CD4-positive, alpha-beta memory T cell (primary cell): ENCODE data around the gene MTCL1. TPM values are rescaled to one million over a fixed set of nuclear protein-coding genes. Genes with fewer than 3 reads are reported as not detected.

Experiments used
- CTCF ChIA-PET: fragments of 350-600 bp; sonication (Branson Sonifier 250); formaldehyde crosslinking; loops from one replicate; lab custom pipeline; 2021; ENCODE audit warnings: inconsistent platforms; ENCODE audit not compliant: partially characterized antibody; lab: Charles Lee
- POLR2A ChIA-PET: fragments of 350-600 bp; sonication (Branson Sonifier 250); formaldehyde crosslinking; loops from one replicate; lab custom pipeline; 2021; ENCODE audit not compliant: partially characterized antibody; lab: Charles Lee
- DNase-seq, 5 donors: peaks; one replicate each; pipeline versions ENCODE4 v3.0.0 to v3.0.0-alpha.2; 2020 to 2022; ENCODE audit warnings: mixed read lengths in 1 of 5
- H3K27ac ChIP-seq: one replicate; pipeline ENCODE4 v1.7.0; 2013; ENCODE audit warnings: low read depth, low read length
- H3K27me3 ChIP-seq: 2 replicates; pipeline ENCODE4 v1.7.0; 2013; ENCODE audit warnings: mild to moderate bottlenecking, low read length, moderate library complexity; ENCODE audit not compliant: insufficient read depth
- H3K36me3 ChIP-seq: 2 replicates; pipeline ENCODE4 v1.7.0; 2013; ENCODE audit warnings: mild to moderate bottlenecking, low read length, moderate library complexity; ENCODE audit not compliant: insufficient read depth
- H3K4me1 ChIP-seq: 2 replicates; pipeline ENCODE4 v1.7.0; 2013; ENCODE audit warnings: mild to moderate bottlenecking, low read length, moderate library complexity; ENCODE audit not compliant: insufficient read depth
- H3K4me3 ChIP-seq, 2 donors: one replicate each; pipeline ENCODE4 v1.7.0; 2013; ENCODE audit warnings: low read length in 2 of 2, mild to moderate bottlenecking in 1 of 2
- H3K9me3 ChIP-seq, 2 donors: one replicate each; pipeline ENCODE4 v1.7.0; 2013; ENCODE audit warnings: low read length in 2 of 2, control low read depth in 1 of 2; ENCODE audit not compliant: control insufficient read depth in 1 of 2
- H3K27ac Mint-ChIP-seq, 7 donors: one replicate each; pipeline ENCODE4 v1.8.0; 2020 to 2021; ENCODE audit warnings: mixed read lengths in 7 of 7, mild to moderate bottlenecking in 6 of 7, inconsistent platforms in 3 of 7, moderate library complexity in 3 of 7
- H3K27me3 Mint-ChIP-seq, 2 donors: one replicate each; pipeline ENCODE4 v1.8.0; 2020 to 2021; ENCODE audit warnings: mixed read lengths in 2 of 2
- H3K36me3 Mint-ChIP-seq, 2 donors: one replicate each; pipeline ENCODE4 v1.8.0; 2020 to 2021; ENCODE audit warnings: mixed read lengths in 2 of 2, inconsistent platforms in 1 of 2, mild to moderate bottlenecking in 1 of 2
- H3K4me1 Mint-ChIP-seq, 4 donors: one replicate each; pipeline ENCODE4 v1.8.0; 2020 to 2021; ENCODE audit warnings: mixed read lengths in 4 of 4, mild to moderate bottlenecking in 1 of 4
- H3K4me3 Mint-ChIP-seq, 8 donors: one replicate each; pipeline ENCODE4 v1.8.0; 2020 to 2021; ENCODE audit warnings: mixed read lengths in 8 of 8, mild to moderate bottlenecking in 7 of 8, moderate library complexity in 6 of 8, inconsistent platforms in 3 of 8
- H3K9me3 Mint-ChIP-seq, 8 donors: one replicate each; pipeline ENCODE4 v1.8.0; 2020 to 2021; ENCODE audit warnings: mixed read lengths in 8 of 8, mild to moderate bottlenecking in 5 of 8, inconsistent platforms in 3 of 8, moderate library complexity in 1 of 8
- intact Hi-C: fragments of 100-400 bp; cut with micrococcal nuclease; formaldehyde crosslinking; loops from one replicate; pipeline ENCODE4 v1.15.1; 2023
- polyA plus RNA-seq, 2 donors: library from polyadenylated mRNA; unstranded; fragments of 300-500 nt; fragmentation: Illumina TruSeq; gene quantifications; one replicate each; pipeline ENCODE4 v1.2.3, GENCODE V29; 2021
- total RNA-seq, 2 experiments: library from RNA; stranded (reverse); gene quantifications; one replicate each; pipeline ENCODE4 v1.2.3, GENCODE V29; 2021

MTCL1 gene
- total and polyA plus RNA-seq, 4 experiments from 2014 or later, result 0.29 to 0.36 TPM; not detected in 2

DNA sequence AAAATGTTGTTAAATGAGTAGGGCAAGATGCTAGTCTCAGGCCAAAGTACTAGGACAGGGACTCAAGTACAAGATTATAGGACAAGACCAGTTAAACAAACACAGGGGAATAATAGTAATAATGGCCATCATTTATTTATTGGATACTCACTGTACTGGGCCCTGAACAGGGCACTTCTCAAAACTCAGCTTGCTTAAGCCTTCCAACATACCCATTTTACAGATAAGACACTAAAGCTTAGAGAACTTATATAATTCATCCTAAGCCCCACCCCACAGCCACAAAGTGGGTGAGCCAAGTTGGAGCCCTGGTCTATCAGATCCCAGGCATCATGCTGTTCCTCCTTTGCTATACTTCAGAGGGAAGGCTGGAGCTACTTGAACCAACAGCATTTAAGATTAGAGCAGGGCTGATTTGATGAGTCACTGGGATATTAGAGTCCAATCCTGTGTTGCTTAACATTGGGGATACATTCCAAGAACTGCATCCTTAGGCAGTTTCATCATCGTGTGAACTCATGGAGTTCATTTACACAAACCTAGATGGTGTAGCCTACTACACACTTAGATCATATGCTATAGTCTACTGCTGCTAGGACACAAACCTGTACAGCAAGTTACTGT, 153.6 kb downstream of the MTCL1 start:
- intact Hi-C loops, result no loop called here
- CTCF ChIA-PET, result no interaction called here
- Histone ChIP-seq H3K9me3 (no peaks in the 10 kb centered on the region), H3K27me3 (no peaks in the 10 kb centered on the region), H3K4me1 (no peaks in the 10 kb centered on the region), H3K27ac (no peak overlapping the region), H3K36me3 (no peaks in the 10 kb centered on the region), H3K4me3 (no peak overlapping the region)
- Mint-ChIP-seq H3K4me1 (no peaks in the 10 kb centered on the region), H3K36me3 (no peaks in the 10 kb centered on the region), H3K9me3 (no peaks in the 10 kb centered on the region), H3K27me3 (peaks cover 6 to 7% of the 10 kb centered on the region in 2 donors), H3K27ac (no peak overlapping the region), H3K4me3 (no peak overlapping the region)
- DNase-seq, result no peak
- POLR2A ChIA-PET, result no interaction called here

DNA sequence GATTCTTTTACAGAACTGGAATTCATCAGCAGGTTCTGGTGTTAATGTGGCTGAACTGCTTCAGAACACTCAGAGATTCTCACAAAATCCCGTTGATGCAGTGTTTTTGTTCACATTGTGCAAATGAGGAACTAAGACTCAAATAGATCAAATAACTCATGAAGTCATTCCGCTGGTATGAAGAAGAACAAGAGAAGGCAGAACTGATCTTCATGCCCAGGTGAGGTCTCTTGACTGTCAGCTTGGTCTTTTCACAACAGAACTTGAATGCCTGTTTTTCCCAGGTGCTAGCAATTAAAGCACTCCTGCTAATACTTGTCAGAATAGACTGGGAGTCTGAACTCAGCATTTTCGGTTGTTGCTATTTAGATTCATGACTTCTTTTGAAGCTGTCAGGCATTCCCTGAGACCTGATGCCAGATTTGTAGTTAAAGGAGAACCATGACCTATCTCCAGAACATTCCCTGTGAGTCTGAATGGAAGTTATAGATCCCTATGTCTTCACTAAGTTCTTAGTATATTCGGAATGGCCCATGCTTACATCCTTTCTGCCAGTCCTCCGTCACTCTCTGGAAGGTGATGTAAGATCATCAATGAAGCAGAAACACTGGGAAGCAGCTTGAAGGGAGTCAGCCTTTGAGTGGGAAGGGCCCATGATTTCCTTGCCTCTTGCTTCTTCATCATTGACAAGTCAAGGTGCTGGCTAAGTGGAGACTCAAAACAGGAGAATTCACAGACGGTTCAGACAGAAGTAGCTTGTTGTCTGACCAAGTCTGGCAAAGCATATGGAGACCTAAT, 155.7 kb downstream of the MTCL1 start:
- Mint-ChIP-seq H3K4me1 (no peaks in the 10 kb centered on the region), H3K9me3 (no peaks in the 10 kb centered on the region), H3K36me3 (no peaks in the 10 kb centered on the region), H3K27ac (no peak overlapping the region), H3K27me3 (peaks cover 1 to 3% of the 10 kb centered on the region in 2 donors), H3K4me3 (no peak overlapping the region)
- no peak overlapping the region for H3K27ac ChIP-seq
- H3K9me3 ChIP-seq, result no peaks in the 10 kb centered on the region
- H3K4me3 ChIP-seq, result no peak overlapping the region
- H3K36me3 ChIP-seq, result no peaks in the 10 kb centered on the region
- CTCF ChIA-PET, result no interaction called here
- intact Hi-C loops, result no loop called here
- H3K4me1 ChIP-seq, result no peaks in the 10 kb centered on the region
- H3K27me3 ChIP-seq, result no peaks in the 10 kb centered on the region
- POLR2A ChIA-PET, result no interaction called here
- DNase-seq, result no peak

DNA sequence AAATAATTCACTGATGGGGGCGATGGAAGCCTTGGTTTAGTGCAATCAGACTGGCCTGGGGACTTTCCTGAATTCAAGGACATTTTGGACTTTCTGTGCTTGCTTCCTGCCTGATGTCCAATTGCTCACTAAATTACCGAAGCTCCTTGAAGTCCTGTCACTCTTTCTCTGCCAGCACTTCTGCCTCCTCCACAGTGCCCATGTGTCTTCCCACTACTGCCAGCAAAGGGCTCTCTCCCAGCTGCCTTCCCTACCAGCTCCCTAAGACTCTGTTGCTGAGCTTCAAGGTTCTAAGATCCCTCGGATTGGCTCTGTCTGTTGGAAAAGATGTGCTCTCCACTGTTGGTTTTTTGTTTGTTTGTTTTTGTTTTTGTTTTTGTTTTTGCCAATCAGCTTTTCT, 158.1 kb downstream of the MTCL1 start:
- H3K4me3 Mint-ChIP-seq, result no peak overlapping the region
- intact Hi-C loops, result no loop called here
- no peak overlapping the region for H3K27ac Mint-ChIP-seq

DNA sequence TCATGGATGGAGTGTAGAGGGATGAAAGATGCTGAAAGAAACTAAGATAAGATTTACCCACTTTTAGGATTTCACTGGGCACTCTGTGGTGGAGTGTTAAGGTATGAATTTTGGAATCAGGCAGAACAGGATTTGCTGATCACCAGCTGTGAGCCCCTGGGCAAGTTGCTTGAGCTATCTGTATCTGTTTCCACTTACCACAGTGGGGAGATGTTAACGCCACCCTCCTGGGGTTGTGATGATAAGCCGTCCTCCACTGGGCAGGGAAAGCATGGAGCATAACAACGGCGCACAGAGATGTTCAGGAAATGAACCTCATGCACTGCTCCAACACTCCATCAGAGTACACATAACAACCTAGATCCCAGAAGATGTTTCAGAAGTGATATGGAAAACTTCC, 160.6 kb downstream of the MTCL1 start:
- no peak overlapping the region for H3K27ac ChIP-seq
- H3K27me3 Mint-ChIP-seq, result peaks cover 1 to 2% of the 10 kb centered on the region in 2 donors
- H3K36me3 Mint-ChIP-seq, result no peaks in the 10 kb centered on the region
- no peaks in the 10 kb centered on the region for H3K9me3 ChIP-seq
- no peak overlapping the region for H3K4me3 ChIP-seq
- POLR2A ChIA-PET, result no interaction called here
- no peaks in the 10 kb centered on the region for H3K27me3 ChIP-seq
- H3K36me3 ChIP-seq, result no peaks in the 10 kb centered on the region
- no peaks in the 10 kb centered on the region for H3K4me1 ChIP-seq
- H3K4me1 Mint-ChIP-seq, result no peaks in the 10 kb centered on the region
- peaks cover 0 to 2% (median 0%) of the 10 kb centered on the region in 8 donors for H3K9me3 Mint-ChIP-seq
- intact Hi-C loops, result no loop called here
- CTCF ChIA-PET, result interaction anchor here (0.6 kb wide), 1 partner anchor 283 kb away, joined by 3 read pairs; no protein-coding TSS in a partner anchor
- no peak overlapping the region for H3K4me3 Mint-ChIP-seq
- no peak overlapping the region for H3K27ac Mint-ChIP-seq
- no peak for DNase-seq

More for the DNA sequence above, 158.1 kb downstream of the MTCL1 start:
- CTCF ChIA-PET, result no interaction called here
- H3K9me3 Mint-ChIP-seq, result peaks cover 0 to 2% (median 0%) of the 10 kb centered on the region in 8 donors
- POLR2A ChIA-PET, result no interaction called here
- Histone ChIP-seq H3K27ac (no peak overlapping the region), H3K4me1 (no peaks in the 10 kb centered on the region), H3K4me3 (no peak overlapping the region), H3K36me3 (no peaks in the 10 kb centered on the region), H3K27me3 (no peaks in the 10 kb centered on the region), H3K9me3 (no peaks in the 10 kb centered on the region)
- no peaks in the 10 kb centered on the region for H3K36me3 Mint-ChIP-seq
- DNase-seq, result no peak
- peaks cover 0 to 2% of the 10 kb centered on the region in 2 donors for H3K27me3 Mint-ChIP-seq
- no peaks in the 10 kb centered on the region for H3K4me1 Mint-ChIP-seq

DNA sequence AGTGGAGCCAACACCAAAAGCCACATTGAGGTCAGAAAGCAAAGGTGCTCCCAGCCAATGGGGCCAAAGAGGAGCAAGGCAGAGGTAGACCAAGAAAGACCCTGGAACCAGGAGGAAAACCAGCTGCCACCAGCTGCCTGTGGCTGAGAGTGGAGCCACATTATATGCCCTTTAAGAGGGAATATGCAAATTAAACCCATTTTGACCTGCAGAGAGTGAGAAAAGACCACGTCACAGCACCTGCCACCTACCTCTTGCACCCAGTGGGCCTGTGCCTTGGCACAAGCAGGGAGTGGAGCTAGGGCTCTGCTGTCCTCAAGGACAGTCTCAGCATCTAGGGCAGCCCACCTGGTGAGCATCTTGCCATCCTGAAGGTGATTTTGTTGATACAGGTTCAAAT, 161.3 kb downstream of the MTCL1 start:
- Histone ChIP-seq H3K27ac (no peak overlapping the region), H3K4me3 (no peak overlapping the region), H3K4me1 (no peaks in the 10 kb centered on the region), H3K27me3 (no peaks in the 10 kb centered on the region), H3K36me3 (no peaks in the 10 kb centered on the region), H3K9me3 (no peaks in the 10 kb centered on the region)
- Mint-ChIP-seq H3K4me3 (no peak overlapping the region), H3K9me3 (peaks cover 0 to 2% (median 0%) of the 10 kb centered on the region in 8 donors), H3K36me3 (no peaks in the 10 kb centered on the region), H3K27ac (no peak overlapping the region), H3K27me3 (peaks cover 1 to 2% of the 10 kb centered on the region in 2 donors), H3K4me1 (no peaks in the 10 kb centered on the region)
- no peak for DNase-seq
- intact Hi-C loops, result no loop called here
- POLR2A ChIA-PET, result no interaction called here
- CTCF ChIA-PET, result no interaction called here

DNA sequence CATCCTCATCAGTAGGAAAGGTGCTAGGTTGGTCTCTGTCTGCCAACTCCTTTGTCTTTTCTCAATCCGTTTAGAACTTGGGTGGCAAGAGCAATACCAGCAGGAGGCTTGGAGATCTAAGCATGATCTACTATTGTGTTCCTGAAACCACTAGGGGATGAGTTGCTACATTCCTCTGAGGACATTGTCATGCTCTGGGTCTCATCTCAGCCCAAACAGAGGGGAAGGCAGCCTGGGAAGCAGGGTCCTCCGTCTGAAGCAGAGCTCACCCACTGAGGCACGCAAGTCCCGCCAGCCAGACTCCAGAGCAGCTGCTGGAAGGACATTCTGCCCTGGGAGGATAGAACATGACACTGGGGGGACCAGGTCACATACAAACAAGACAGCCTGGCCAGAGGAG, 162.9 kb downstream of the MTCL1 start:
- Histone ChIP-seq H3K4me3 (no peak overlapping the region), H3K27ac (no peak overlapping the region), H3K36me3 (no peaks in the 10 kb centered on the region), H3K27me3 (no peaks in the 10 kb centered on the region), H3K9me3 (no peaks in the 10 kb centered on the region), H3K4me1 (no peaks in the 10 kb centered on the region)
- no peak overlapping the region for H3K4me3 Mint-ChIP-seq
- H3K36me3 Mint-ChIP-seq, result no peaks in the 10 kb centered on the region
- peaks cover 0 to 2% (median 0%) of the 10 kb centered on the region in 8 donors for H3K9me3 Mint-ChIP-seq
- H3K4me1 Mint-ChIP-seq, result no peaks in the 10 kb centered on the region
- CTCF ChIA-PET, result no interaction called here
- POLR2A ChIA-PET, result no interaction called here
- no peak overlapping the region for H3K27ac Mint-ChIP-seq
- intact Hi-C loops, result no loop called here
- no peak for DNase-seq
- peaks cover 1 to 2% of the 10 kb centered on the region in 2 donors for H3K27me3 Mint-ChIP-seq

DNA sequence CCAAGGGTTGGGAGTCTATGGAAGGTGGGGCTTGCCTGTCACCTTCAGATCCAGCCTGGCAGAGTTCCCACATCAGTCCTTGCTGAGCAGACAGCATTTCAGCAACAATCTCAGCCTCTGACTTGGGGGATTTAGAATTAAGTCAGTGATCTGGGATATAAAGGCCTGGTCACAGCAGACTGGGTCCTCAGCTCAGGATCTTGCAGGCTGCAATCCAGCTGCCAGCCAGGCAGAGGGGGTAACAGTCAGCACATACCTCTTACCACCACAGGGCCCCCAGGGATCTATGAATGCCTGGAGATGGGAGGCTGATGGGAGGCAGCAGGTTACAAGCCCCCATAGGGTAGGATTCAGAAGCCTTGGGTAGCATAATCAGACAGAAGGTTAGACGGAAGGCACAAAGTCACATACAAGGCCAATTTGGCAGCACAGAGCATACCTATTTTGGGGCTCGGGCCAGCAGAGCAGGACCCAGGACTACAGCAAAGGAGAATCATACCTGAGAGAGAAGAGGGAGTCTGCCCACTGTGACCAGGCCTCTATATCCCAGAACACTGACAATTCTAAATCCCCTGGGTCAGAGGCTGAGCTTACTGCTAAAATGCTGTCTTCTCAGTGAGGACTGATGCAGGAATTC, 163.5 kb downstream of the MTCL1 start:
- Histone ChIP-seq H3K27ac (no peak overlapping the region), H3K4me3 (no peak overlapping the region), H3K4me1 (no peaks in the 10 kb centered on the region), H3K9me3 (no peaks in the 10 kb centered on the region), H3K36me3 (no peaks in the 10 kb centered on the region), H3K27me3 (no peaks in the 10 kb centered on the region)
- CTCF ChIA-PET, result no interaction called here
- Mint-ChIP-seq H3K4me3 (no peak overlapping the region), H3K4me1 (no peaks in the 10 kb centered on the region), H3K27ac (no peak overlapping the region), H3K27me3 (peaks cover 1 to 2% of the 10 kb centered on the region in 2 donors), H3K9me3 (peaks cover 0 to 2% (median 0%) of the 10 kb centered on the region in 8 donors), H3K36me3 (no peaks in the 10 kb centered on the region)
- DNase-seq, result no peak
- POLR2A ChIA-PET, result no interaction called here
- intact Hi-C loops, result no loop called here
